ENCODE data around the gene ASB1.

- TF ChIP-seq EZH2 (IDR thresholded peaks at IDR 0.05; ENCODE audit: low read length) (no peak), CTCF (optimal IDR thresholded peaks at IDR 0.05 in 1 of 3, IDR thresholded peaks at IDR 0.05 in 1 of 3, conservative IDR thresholded peaks at IDR 0.05 in 1 of 3; ENCODE audit: extremely low read depth in 1 of 3, insufficient read depth in 2 of 3, low read length in 3 of 3) (no peak)
These were observed 23.2 kb downstream of the ASB1 start for GRCh38 chr2:238449909-238450417.

All from keratinocyte (primary cell).